Mesenchymal stem cell (in vitro differentiated cells and primary cell): ENCODE data around the gene SCPEP1.

Source experiments
- DNase-seq: peaks from one replicate; pipeline ENCODE4 v3.0.0-alpha.2; 2013
- H2AFZ ChIP-seq: one replicate; pipeline ENCODE4 v1.6.1; 2013; ENCODE audit warnings: low read depth, mild to moderate bottlenecking, control low read depth, inconsistent platforms, low read length, moderate library complexity
- H2AK5ac ChIP-seq: 2 replicates; pipeline ENCODE4 v1.6.1; 2013; ENCODE audit warnings: low read length, moderate library complexity, mild to moderate bottlenecking, inconsistent platforms; ENCODE audit not compliant: severe bottlenecking
- H2BK120ac ChIP-seq: one replicate; pipeline ENCODE4 v1.6.1; 2013; ENCODE audit warnings: low read depth, mild to moderate bottlenecking, inconsistent platforms, low read length, moderate library complexity
- H2BK12ac ChIP-seq, 2 experiments: one replicate each; pipeline ENCODE4 v1.6.1; 2013; ENCODE audit warnings: inconsistent platforms in 2 of 2, low read length in 2 of 2, mild to moderate bottlenecking in 2 of 2, moderate library complexity in 2 of 2, control low read depth in 1 of 2
- H2BK15ac ChIP-seq: one replicate; pipeline ENCODE4 v1.6.1; 2013; ENCODE audit warnings: mild to moderate bottlenecking, low read depth, inconsistent platforms; ENCODE audit not compliant: poor library complexity, severe bottlenecking
- H2BK5ac ChIP-seq: 2 replicates; pipeline ENCODE4 v1.6.1; 2013; ENCODE audit warnings: low read depth, mild to moderate bottlenecking, low read length, control low read depth, inconsistent platforms; ENCODE audit not compliant: poor library complexity, severe bottlenecking
- H3K14ac ChIP-seq, 2 experiments: one replicate each; pipeline ENCODE4 v1.6.1; 2013; ENCODE audit warnings: inconsistent platforms in 2 of 2, low read length in 2 of 2, control low read depth in 1 of 2, mild to moderate bottlenecking in 1 of 2, moderate library complexity in 1 of 2
- H3K18ac ChIP-seq, 2 experiments: one replicate each; pipeline ENCODE4 v1.6.1; 2013; ENCODE audit warnings: inconsistent platforms in 2 of 2, low read length in 2 of 2, control low read depth in 1 of 2, low read depth in 1 of 2, mild to moderate bottlenecking in 1 of 2
- H3K23ac ChIP-seq, 2 experiments: one replicate each; pipeline ENCODE4 v1.6.1; 2013; ENCODE audit warnings: inconsistent platforms in 2 of 2, low read length in 2 of 2, mild to moderate bottlenecking in 2 of 2, moderate library complexity in 2 of 2, control low read depth in 1 of 2
- H3K27ac ChIP-seq: 2 replicates; pipeline ENCODE4 v1.5.1; 2013; ENCODE audit warnings: mild to moderate bottlenecking, moderate library complexity, low read length, control low read depth, inconsistent platforms; ENCODE audit not compliant: poor library complexity, severe bottlenecking
- H3K27me3 ChIP-seq, 2 experiments: 2 replicates each; pipeline versions ENCODE4 v1.6.1 to v1.7.0; 2013; ENCODE audit warnings: low read length in 2 of 2, mild to moderate bottlenecking in 2 of 2, moderate library complexity in 2 of 2, control low read depth in 1 of 2, inconsistent platforms in 1 of 2; ENCODE audit not compliant: control insufficient read depth in 1 of 2, insufficient read depth in 1 of 2
- H3K36me3 ChIP-seq, 2 experiments: 2 replicates each; pipeline versions ENCODE4 v1.6.1 to v1.7.0; 2013; ENCODE audit warnings: low read length in 2 of 2, control low read depth in 1 of 2, inconsistent platforms in 1 of 2, low read depth in 1 of 2, mild to moderate bottlenecking in 1 of 2; ENCODE audit not compliant: insufficient read depth in 2 of 2, control insufficient read depth in 1 of 2
- H3K4ac ChIP-seq, 2 experiments: one replicate each; pipeline ENCODE4 v1.6.1; 2013; ENCODE audit warnings: inconsistent platforms in 2 of 2, low read length in 2 of 2, mild to moderate bottlenecking in 2 of 2, moderate library complexity in 2 of 2, control low read depth in 1 of 2, low read depth in 1 of 2
- H3K4me1 ChIP-seq: 2 replicates; pipeline ENCODE4 v1.6.1; 2013; ENCODE audit warnings: low read depth, low read length, control low read depth; ENCODE audit not compliant: control insufficient read depth, insufficient read depth
- H3K4me2 ChIP-seq: 2 replicates; pipeline ENCODE4 v1.6.1; 2013; ENCODE audit warnings: low read length, mild to moderate bottlenecking, inconsistent platforms; ENCODE audit not compliant: poor library complexity, severe bottlenecking
- H3K4me3 ChIP-seq, 2 experiments: 2 replicates each; pipeline versions ENCODE4 v1.5.1 to v1.7.0; 2013; ENCODE audit warnings: low read length in 2 of 2, mild to moderate bottlenecking in 2 of 2, control low read depth in 1 of 2, low read depth in 1 of 2; ENCODE audit not compliant: insufficient read depth in 1 of 2
- H3K79me1 ChIP-seq: replicated peaks from 2 replicates; pipeline ENCODE4 v1.6.1; 2013; ENCODE audit warnings: mild to moderate bottlenecking, control low read depth, low read length, inconsistent platforms; ENCODE audit not compliant: poor library complexity, severe bottlenecking
- H3K9ac ChIP-seq: 2 replicates; pipeline ENCODE4 v1.7.0; 2013; ENCODE audit warnings: mild to moderate bottlenecking, low read length, moderate library complexity
- H3K9me3 ChIP-seq: 2 replicates; pipeline ENCODE4 v1.7.0; 2013; ENCODE audit warnings: mild to moderate bottlenecking, low read length; ENCODE audit not compliant: control insufficient read depth
- H4K8ac ChIP-seq: one replicate; pipeline ENCODE4 v1.6.1; 2013; ENCODE audit warnings: inconsistent platforms, mild to moderate bottlenecking, low read length, moderate library complexity
- H4K91ac ChIP-seq: one replicate; pipeline ENCODE4 v1.6.1; 2013; ENCODE audit warnings: mild to moderate bottlenecking, low read length, inconsistent platforms
- WGBS: methylation state at CpG from one replicate; pipeline ENCODE4 v1.1.7; 2013; ENCODE audit warnings: mixed read lengths; 5-methylcytosine and 5-hydroxymethylcytosine counted together

The SCPEP1 gene

DNA sequence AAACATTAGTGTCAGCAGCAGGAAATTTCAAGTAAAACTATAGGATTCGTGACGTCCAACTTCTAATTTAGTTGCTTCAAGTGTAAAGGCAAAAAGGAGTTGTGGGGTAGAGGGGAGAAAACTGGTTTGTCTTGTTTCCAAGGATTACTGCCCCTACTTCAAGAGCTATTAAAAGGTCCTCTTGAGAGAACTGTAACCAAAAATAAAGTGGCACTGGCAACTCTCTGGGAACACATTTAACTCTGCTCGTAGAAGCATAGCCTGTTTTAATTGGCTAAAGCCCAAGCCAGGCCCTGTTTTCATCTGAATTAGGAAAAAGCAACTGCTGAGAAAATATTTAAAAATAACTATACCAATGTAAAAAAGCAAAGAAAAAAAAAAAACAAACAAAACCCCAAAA is 55.4 kb downstream of the SCPEP1 start:
- Histone ChIP-seq H3K9me3 (peaks cover 6% of the 10 kb centered on the region), H3K27ac (no peak overlapping the region), H3K18ac (no peak overlapping the region), H4K91ac (no peak overlapping the region), H3K4ac (no peak overlapping the region), H2BK12ac (no peak overlapping the region), H2BK5ac (no peak overlapping the region), H3K4me2 (no peak overlapping the region), H3K14ac (no peak overlapping the region), H4K8ac (no peak overlapping the region), H3K79me1 (no peaks in the 10 kb centered on the region), H3K4me3 (no peak overlapping the region), H3K23ac (no peak overlapping the region), H2AK5ac (no peak overlapping the region), H2AFZ (no peak overlapping the region), H3K9ac (no peak overlapping the region), H3K36me3 (no peaks in the 10 kb centered on the region), H2BK15ac (no peak overlapping the region), H3K4me1 (no peaks in the 10 kb centered on the region), H2BK120ac (no peak overlapping the region), H3K27me3 (peaks cover 19 to 20% of the 10 kb centered on the region in 2 experiments)
- 62% methylated on average over 3 of the region's 3 CpGs for WGBS
- DNase-seq = no peak

- 75% methylated on average over 4 of the region's 10 CpGs for WGBS
- H3K27ac ChIP-seq = no peak overlapping the region
- no peak for DNase-seq
- no peaks in the 10 kb centered on the region for H3K36me3 ChIP-seq
- peaks cover 24 to 37% of the 10 kb centered on the region in 2 experiments for H3K27me3 ChIP-seq
- H3K4me3 ChIP-seq = no peak overlapping the region
- H2BK12ac ChIP-seq = no peak overlapping the region
- no peaks in the 10 kb centered on the region for H3K79me1 ChIP-seq
- H2BK5ac ChIP-seq = no peak overlapping the region
- no peak overlapping the region for H3K4me2 ChIP-seq
- H4K91ac ChIP-seq = no peak overlapping the region
- H2BK120ac ChIP-seq = no peak overlapping the region
- no peak overlapping the region for H3K18ac ChIP-seq
- no peaks in the 10 kb centered on the region for H3K9me3 ChIP-seq
- no peak overlapping the region for H4K8ac ChIP-seq
- H3K4me1 ChIP-seq = no peaks in the 10 kb centered on the region
- H3K23ac ChIP-seq = no peak overlapping the region
- H3K14ac ChIP-seq = no peak overlapping the region
- no peak overlapping the region for H2AFZ ChIP-seq
- H3K4ac ChIP-seq = no peak overlapping the region
- no peak overlapping the region for H2AK5ac ChIP-seq
- H3K9ac ChIP-seq = no peak overlapping the region
- H2BK15ac ChIP-seq = no peak overlapping the region
These were observed 57.1 kb downstream of the SCPEP1 start for GRCh38 chr17:57034807-57035754.

- H2BK5ac ChIP-seq = no peak overlapping the region
- 93% methylated on average over 4 of the region's 4 CpGs for WGBS
- peaks cover 32 to 45% of the 10 kb centered on the region in 2 experiments for H3K27me3 ChIP-seq
- no peak overlapping the region for H2AFZ ChIP-seq
- H3K4ac ChIP-seq = no peak overlapping the region
- H3K9ac ChIP-seq = no peak overlapping the region
- no peak overlapping the region for H4K8ac ChIP-seq
- H4K91ac ChIP-seq = no peak overlapping the region
- H2AK5ac ChIP-seq = no peak overlapping the region
- no peak overlapping the region for H3K18ac ChIP-seq
- no peak overlapping the region for H2BK12ac ChIP-seq
- no peak overlapping the region for H3K4me2 ChIP-seq
- no peak for DNase-seq
- no peaks in the 10 kb centered on the region for H3K36me3 ChIP-seq
- no peak overlapping the region for H3K14ac ChIP-seq
- H3K9me3 ChIP-seq = no peaks in the 10 kb centered on the region
- no peak overlapping the region for H2BK120ac ChIP-seq
- no peak overlapping the region for H3K23ac ChIP-seq
- no peak overlapping the region for H3K4me3 ChIP-seq
- no peaks in the 10 kb centered on the region for H3K79me1 ChIP-seq
- H2BK15ac ChIP-seq = no peak overlapping the region
- peaks cover 2% of the 10 kb centered on the region for H3K4me1 ChIP-seq
- H3K27ac ChIP-seq = no peak overlapping the region
These were observed 58.1 kb downstream of the SCPEP1 start for GRCh38 chr17:57035971-57036481.

DNA sequence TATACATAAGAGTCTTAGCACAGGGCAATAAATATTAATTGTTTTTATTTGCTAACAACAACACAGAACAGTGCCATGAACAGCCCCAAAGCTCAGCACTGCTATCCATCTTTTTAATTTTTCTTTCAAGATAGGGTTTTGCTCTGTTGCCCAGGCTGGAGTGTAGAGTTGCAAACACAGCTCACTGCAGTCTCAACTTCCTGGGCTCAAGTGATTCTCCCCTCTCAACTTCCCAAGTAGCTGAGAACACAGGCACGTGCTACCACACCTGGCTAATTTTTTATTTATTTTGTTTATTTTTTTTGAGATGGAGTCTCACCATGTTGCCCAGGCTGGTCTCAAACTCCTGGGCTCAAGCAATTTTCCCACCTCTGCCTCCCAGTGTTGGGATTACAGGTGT is 59.5 kb downstream of the SCPEP1 start:
- no peak overlapping the region for H3K27ac ChIP-seq
- no peak overlapping the region for H3K9ac ChIP-seq
- H2AFZ ChIP-seq = no peak overlapping the region
- H3K9me3 ChIP-seq = no peaks in the 10 kb centered on the region
- no peak overlapping the region for H2BK5ac ChIP-seq
- no peak overlapping the region for H2BK15ac ChIP-seq
- no peak overlapping the region for H4K91ac ChIP-seq
- H2AK5ac ChIP-seq = no peak overlapping the region
- no peak overlapping the region for H3K4me3 ChIP-seq
- H3K36me3 ChIP-seq = no peaks in the 10 kb centered on the region
- H3K4me1 ChIP-seq = peaks cover 2% of the 10 kb centered on the region
- WGBS = no CpG with 5 or more reads among the region's 1 CpG
- H3K79me1 ChIP-seq = no peaks in the 10 kb centered on the region
- peaks cover 32 to 45% of the 10 kb centered on the region in 2 experiments for H3K27me3 ChIP-seq
- no peak overlapping the region for H2BK12ac ChIP-seq
- H3K4me2 ChIP-seq = no peak overlapping the region
- DNase-seq = no peak
- no peak overlapping the region for H2BK120ac ChIP-seq
- no peak overlapping the region for H3K23ac ChIP-seq
- H3K14ac ChIP-seq = no peak overlapping the region
- H3K4ac ChIP-seq = no peak overlapping the region
- H3K18ac ChIP-seq = no peak overlapping the region
- no peak overlapping the region for H4K8ac ChIP-seq
